Stimulated activated CD4-positive, alpha-beta T cell treated with anti-CD3 and anti-CD28 coated beads, Interleukin-2, amount 100 ng/mL, for 48 hours (primary cell): ENCODE measurements around the gene WDR18.

Experiments
- DNase-seq, 2 donors: peaks; one replicate each; pipeline ENCODE4 v3.0.0-alpha.2; 2020

The WDR18 gene

DNA sequence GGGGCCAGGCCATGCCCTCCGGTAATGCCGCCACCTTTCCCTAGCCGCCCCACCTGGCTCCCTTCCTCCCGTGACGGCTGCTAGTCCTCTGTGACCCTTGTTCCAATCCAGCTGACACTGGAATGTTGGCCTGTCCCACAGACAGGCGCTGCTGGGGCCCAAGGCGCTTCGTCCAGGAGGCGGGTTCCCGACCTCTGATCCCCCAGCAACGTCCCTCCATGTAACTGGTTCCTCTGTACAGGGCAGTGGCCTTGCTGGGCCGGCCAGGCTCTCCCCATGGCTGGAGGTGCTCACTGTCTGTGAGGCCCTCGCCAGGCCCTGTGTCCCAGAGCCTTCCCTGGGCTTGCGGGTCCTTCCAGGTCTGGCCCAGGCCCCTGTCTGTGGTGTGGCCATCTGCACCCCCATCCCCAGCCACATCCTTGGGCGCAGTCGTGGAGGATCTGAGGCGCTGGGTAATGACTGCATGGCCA is 9.3 kb downstream of the WDR18 start:
- DNase-seq = no peak

DNA sequence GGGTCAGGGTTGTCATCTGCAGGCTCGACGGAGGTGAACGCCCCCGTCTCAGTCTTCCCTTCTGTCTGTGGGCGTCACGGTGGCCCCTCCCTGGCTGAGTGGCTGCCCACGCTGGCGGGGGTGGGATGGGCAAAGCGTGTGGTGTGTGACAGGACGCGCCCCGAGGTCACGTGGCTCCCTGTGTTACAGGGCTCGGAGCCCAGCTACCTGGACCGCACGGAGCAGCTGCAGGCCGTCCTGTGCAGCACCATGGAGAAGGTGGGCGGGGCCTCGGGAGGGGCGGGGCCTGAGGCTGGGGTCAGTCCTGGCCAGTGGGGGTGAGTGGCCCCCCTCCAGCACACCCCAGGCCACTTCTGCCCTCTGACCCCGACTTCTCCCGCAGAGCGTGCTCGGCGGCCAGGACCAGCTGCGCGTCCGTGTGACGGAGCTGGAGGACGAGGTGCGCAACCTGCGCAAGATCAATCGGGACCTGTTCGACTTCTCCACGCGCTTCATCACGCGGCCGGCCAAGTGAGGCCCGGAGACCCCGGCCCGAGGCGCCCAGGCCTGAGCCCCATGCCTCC is 9.8 kb downstream of the WDR18 start:
- DNase-seq = no peak

DNA sequence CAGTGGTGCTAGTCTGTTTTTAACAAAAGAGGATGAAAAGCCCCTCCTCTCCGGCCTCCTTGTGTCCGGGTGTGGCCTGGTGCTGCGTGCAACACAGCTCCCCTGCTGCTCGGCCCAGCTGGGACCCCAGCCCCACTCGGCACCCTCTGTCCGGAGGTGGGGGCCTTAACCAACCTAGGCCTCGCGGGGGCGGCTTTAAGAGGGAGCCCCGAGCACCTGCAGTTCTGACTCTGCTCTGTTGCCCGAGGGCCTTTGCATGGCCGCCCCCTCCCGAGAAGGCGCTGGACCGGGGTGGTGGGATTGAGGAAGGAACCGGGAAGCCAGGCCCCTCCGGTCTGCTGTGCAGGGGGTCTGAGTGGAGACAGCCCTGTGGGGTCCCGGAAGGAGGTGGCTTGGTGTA is 10.4 kb downstream of the WDR18 start:
- DNase-seq = no peak

DNA sequence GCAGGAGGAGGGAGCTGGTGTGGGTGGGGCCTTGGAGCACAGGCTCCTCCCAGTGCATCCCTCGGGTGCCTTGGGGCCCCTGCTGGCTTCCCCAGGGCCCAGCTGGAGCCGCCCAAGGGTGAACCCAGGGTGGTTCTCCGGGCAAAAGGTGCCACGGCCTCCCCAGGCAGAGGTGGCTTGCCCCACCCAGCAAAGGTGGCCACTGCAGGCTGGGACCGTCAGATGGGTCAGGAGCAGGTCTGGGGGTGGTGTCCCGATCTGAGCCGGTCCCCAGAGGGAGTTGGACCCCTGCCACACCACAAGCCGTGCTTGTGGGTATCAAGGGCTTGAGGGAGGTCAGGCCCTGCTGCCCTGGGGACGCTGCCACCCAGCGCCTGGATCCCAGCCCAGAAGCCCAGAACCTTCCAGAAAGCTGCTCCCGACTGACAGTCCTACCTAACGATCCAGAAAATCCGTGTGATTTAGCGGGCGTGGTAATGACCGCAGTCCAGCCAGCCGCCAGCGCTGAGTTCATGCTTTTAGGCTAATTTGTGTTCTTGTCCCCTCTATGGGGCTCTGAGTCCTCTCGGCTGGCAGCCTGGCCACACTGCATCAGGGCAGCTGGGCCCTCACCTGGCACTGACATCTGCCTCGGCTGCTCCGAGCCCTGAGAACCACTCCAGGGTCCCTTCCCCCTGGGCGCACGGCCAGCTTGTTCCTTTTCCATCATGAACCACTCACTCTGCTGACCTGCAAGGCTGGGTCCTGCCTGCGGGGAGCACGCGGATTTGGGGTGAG is 11.1 kb downstream of the WDR18 start:
- no peak for DNase-seq

DNA sequence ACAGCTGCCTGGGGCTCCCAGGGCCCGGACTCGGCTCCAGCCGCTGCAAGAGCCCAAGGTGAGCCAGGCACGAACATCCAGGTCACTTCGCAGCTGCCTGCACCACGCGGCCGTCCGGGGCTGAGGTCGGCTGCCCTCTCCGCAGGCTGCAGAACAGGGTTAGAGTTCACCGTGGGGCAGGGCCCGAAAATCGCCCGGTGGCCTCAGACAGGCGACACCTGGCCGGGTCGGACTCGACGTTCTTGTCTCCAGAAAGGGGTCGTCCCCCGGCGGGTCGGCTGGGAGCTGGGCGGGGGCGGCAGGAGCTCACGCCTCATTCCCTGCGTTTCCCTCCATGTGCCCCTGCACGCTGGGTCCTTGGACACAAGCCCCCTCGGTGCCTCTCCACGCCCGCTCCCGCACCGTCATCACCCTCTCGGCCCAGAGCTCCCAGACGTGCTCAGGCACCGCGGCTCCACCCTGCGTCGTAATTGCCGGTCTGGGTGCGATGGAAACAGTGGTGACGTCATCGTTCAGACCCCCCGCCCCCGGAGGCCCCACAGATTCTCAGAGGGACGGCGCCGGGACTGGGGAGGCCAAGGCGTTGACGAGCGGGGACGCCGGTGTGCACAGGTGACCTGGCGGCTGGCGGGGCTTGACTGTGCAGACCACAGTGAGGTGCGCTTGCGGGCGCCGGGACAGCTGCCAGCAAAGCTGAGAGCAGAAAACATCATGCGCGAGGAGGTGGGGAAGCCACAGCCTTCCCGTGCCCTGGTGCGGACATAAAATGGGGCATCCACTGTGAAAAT is 12.1 kb downstream of the WDR18 start:
- peak; percentile 45 to 46 for DNase-seq

DNA sequence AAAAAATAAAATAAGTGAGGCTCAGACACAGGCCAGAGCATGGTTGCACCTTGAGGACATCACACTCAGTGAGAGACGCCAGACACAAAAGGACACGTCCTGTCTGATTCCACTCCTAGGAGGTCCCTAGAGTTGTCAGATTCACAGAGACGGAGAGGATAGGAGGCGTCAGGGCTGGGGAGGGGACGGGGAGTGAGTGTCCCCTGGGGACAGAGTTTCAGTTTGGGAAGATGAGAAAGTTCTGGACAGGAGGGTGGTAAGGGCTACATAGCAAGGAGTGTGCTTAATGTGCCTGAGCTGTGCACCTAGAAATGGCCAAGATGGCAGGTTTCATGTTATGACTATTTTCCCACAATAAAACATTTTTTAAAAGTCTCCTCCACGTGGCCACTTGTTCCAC is 13.9 kb downstream of the WDR18 start:
- DNase-seq = no peak

DNA sequence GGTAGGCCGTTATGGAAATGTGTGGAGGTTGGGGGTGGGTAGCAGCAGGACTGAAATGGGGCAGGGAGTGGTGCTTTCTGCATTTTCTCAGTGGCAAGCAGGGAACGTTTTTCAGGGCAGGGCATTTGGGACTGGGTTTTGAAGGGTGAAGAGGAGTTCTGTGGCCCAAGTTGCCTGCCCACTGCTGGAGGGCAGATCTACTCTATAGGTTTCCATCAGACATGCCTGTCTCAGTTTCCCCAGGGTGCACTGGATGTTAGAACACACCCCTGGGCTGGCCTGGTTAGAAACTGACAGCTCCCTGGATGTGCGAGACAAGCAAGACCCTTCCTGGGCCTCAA is 15.2 kb downstream of the WDR18 start:
- no peak for DNase-seq

DNA sequence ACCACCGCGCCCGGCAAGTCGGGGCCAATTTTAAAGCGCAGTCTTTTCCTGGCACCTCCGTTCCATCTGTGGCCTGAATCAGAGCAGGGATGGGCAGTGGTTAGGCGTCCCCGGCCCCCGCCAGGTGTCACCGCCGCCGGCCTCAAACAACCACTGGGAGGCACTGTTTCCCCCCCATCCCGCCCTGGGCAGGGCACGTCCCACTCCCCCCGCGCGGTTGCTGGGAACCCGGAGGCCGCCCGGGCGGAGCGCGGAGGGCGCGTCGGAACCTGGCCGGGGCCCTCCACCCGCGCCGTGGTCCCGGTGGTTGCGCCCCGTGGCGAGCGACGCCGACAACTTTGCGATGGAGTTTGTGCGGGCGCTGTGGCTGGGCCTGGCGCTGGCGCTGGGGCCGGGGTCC is 15.9 kb downstream of the WDR18 start, which contains the start of gene GRIN3B:
Gene GRIN3B (plus strand): TSS at position 325 of the 400 bp plus-strand sequence. CDS start 19 bp downstream, at position 344.
- DNase-seq = peak; percentile 68 to 71

DNA sequence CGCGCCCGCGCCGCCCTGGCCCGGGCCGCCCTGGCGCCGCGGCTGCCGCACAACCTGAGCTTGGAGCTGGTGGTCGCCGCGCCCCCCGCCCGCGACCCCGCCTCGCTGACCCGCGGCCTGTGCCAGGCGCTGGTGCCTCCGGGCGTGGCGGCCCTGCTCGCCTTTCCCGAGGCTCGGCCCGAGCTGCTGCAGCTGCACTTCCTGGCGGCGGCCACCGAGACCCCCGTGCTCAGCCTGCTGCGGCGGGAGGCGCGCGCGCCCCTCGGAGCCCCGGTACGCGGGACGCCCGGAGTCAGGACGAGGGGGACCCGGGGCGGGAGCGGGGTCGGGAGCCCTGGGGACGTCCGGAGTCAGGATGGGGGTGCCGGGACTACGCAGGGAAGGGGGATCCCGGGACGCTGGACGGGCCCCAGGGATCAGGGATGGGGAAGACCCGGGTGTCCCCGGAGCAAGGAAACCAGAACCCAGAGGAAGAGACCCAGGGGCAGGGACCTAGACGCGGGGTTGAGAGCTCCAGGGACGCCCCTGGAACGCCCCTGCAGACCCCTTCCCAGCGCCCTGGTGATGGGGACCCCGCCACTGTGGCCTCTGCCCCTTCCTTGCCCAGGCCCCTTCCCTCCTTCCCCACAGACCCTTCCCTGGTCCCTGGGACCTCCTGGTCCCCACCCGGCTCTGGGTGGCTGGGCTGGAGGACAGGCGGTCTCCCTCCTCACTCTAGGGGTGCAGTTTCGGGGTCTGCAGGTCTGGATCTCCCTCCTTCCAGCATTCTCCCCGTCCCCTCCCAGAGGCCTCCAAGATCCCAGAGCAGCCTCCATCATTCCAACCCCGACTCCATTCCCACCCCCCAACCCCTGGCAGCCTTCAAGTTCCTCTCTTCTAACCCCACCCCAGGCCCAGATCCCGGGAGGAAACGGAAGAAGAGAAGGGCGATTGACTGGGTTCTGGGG is 16.7 kb downstream of the WDR18 start:
- no peak for DNase-seq

DNA sequence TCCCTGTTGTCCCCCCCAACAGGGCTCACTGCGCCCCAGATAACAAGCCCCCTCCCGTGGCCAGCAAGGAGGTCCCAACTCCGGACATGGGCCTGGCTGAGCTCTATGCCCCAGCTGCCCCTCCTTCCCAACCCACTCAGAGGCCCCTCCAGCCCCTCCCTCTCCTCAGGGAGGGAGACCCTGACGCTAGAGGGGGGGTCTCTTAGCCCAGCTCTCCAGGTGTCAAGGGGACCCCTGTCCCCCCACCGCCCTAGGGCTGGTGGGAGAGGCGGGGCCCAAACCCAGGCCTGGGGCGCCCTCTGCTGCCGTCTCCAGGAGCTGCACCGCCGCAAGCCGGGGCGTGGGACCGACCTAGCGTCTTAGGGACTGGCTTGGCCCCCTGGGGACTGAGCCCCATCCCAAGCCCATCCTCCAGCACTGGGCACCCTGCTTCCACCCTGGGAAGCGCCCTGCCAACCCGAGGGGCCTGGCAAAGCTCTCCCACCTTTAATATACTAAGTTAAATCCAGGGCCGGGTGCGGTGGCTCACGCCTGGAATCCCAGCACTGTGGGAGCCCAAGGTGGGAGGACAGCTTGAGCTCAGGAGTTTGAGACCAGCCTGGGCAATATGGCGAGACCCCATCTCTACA is 17.5 kb downstream of the WDR18 start:
- peak; percentile 74 to 82 for DNase-seq

DNA sequence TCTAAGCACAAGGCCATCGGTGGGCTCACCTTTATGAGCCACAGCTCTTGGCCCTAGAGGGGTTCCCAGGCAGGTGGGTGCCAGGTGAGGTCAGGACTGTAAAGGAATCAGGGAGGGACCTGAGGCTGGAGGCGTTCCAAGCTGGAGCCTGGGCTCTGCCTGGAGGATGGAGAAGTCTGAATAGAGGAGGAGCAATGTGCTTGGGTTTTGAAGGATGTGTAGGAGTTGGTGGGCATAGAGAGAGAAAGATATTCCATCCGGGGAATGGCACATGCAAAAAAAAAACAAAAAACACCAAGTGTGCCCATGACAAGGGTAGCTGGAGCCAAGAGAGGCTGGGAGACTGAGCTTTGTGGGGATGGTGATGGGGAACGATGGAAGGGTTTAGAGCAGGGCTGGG is 18.5 kb downstream of the WDR18 start:
- no peak for DNase-seq

DNA sequence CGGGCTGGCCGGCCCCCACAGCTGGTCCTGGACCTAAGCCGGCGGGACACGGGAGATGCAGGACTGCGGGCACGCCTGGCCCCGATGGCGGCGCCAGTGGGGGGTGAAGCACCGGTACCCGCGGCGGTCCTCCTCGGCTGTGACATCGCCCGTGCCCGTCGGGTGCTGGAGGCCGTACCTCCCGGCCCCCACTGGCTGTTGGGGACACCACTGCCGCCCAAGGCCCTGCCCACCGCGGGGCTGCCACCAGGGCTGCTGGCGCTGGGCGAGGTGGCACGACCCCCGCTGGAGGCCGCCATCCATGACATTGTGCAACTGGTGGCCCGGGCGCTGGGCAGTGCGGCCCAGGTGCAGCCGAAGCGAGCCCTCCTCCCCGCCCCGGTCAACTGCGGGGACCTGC is 19.1 kb downstream of the WDR18 start:
- DNase-seq = no peak

DNA sequence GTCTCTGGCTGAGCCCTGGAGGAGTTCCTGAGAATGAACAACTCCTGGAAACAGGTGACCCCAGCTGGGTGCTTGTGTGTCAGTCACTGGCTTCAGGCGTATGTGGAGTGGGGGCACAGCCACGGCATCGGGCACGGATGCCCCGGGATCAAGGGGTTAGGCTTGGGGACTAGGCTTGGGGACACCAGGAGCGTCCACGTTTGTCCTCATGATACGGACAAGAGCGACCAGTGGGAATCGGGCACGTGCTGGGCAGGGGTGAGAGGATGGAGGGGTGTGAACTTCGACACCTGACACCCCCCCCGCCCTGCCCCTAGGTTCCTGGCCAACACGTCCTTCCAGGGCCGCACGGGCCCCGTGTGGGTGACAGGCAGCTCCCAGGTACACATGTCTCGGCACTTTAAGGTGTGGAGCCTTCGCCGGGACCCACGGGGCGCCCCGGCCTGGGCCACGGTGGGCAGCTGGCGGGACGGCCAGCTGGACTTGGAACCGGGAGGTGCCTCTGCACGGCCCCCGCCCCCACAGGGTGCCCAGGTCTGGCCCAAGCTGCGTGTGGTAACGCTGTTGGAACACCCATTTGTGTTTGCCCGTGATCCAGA is 20.2 kb downstream of the WDR18 start:
- no peak for DNase-seq

DNA sequence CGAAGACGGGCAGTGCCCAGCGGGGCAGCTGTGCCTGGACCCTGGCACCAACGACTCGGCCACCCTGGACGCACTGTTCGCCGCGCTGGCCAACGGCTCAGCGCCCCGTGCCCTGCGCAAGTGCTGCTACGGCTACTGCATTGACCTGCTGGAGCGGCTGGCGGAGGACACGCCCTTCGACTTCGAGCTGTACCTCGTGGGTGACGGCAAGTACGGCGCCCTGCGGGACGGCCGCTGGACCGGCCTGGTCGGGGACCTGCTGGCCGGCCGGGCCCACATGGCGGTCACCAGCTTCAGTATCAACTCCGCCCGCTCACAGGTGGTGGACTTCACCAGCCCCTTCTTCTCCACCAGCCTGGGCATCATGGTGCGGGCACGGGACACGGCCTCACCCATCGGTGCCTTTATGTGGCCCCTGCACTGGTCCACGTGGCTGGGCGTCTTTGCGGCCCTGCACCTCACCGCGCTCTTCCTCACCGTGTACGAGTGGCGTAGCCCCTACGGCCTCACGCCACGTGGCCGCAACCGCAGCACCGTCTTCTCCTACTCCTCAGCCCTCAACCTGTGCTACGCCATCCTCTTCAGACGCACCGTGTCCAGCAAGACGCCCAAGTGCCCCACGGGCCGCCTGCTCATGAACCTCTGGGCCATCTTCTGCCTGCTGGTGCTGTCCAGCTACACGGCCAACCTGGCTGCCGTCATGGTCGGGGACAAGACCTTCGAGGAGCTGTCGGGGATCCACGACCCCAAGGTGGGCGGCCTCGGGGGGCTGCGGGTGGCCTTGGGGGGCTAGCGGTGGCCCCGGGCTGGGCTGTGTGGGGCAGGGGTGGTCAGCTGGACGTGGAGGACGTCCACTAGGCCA is 20.9 kb downstream of the WDR18 start:
- DNase-seq = no peak

DNA sequence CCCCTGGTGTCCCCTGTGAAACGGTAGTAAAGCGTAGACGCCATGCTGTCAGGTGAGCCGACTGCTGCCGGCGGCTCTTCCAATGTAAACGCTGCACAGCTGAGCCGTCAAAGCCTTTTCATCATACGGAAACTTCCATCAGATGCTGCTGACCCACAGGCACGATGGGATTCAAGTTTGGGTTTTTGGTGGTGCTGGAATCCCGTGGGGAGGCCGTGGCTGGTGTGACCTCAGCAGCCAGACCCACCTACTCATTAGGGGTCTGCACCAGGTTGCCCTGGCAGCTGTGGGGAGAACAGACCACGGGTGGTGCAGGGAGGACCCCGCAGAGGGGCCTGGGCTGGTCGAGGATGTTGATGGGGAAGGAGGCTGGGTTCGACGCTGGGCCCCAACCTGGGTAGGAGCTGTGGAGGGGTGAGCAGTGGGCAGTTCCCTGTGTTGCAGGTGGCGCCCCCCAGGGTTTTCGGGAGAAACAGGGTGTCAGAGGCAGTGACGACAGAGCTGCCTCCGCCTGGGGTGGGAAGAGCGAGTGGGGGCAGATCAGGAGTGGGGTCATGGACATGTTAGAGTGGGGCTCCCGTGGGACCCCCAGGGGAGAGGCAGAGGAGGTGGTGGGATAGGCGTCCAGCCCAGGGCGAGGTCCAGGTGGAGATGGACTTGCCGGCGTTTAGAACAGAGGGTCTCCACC is 22.7 kb downstream of the WDR18 start:
- DNase-seq = no peak

DNA sequence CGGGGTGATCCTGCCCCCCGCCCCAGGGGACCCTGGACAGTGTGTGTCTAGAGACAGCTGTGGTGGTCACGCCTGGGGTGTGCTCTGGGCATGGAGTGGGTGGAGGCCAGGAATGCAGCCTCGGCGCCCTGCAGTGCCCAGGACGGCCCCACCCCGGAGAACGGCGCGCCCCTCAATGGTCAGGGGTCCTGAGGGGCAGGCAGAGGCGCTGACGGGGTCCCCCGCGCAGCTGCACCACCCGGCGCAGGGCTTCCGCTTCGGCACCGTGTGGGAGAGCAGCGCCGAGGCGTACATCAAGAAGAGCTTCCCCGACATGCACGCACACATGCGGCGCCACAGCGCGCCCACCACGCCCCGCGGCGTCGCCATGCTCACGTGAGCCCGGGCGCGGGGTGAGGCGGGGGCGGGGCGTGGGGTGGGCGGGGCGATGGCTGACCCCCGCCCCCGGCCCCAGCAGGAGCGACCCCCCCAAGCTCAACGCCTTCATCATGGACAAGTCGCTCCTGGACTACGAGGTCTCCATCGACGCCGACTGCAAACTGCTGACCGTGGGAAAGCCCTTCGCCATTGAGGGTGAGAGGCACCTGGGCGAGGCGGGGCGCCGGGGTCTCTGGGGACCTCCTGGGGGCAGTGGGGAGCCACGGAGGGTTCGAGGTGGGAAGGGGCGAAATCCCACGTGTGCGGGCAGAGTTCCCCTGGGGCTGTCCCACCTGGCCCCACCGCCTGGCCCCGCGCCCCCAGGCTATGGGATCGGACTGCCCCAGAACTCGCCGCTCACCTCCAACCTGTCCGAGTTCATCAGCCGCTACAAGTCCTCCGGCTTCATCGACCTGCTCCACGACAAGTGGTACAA is 23.5 kb downstream of the WDR18 start:
- no peak for DNase-seq

DNA sequence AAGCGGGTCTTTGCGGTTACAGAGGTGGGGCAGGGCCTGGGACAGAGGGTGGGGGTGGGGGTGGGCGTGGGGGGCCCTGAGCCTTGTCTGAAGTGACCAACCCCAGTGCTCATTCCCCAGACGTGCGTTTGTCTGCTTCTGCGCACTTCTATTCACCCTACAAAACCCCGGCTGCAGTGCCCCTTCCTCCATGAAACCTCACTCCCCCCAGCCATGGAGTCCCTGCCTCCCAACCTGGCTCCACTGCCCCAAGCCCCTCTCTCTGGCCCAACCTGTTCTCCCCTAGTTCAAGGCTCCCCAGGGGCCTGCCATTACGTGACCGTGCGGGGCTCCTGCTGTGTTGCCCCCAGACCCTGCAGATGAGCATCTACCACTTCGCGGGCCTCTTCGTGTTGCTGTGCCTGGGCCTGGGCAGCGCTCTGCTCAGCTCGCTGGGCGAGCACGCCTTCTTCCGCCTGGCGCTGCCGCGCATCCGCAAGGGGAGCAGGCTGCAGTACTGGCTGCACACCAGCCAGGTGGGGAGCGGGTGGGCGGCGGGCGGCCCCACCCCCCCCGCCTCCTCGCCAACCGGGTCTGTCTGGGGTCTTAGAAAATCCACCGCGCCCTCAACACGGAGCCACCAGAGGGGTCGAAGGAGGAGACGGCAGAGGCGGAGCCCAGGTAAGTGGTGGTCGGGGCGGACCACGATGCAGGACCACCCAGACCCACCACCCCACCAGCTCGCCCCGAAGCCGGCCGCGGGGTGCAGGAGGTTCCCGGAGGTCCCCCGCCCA is 24.3 kb downstream of the WDR18 start:
- no peak for DNase-seq
